HG03442 (cell line): Measurements from ENCODE around the gene JARID2.
"Not testable (repeated sequence)": the region's sequence is repeated elsewhere in the genome, so short reads cannot be mapped to it uniquely, and the experiment has no call there.

Experiments
- ATAC-seq: cut with Tn5 transposase; IDR thresholded peaks from one replicate; pipeline ENCODE4 v1.9.1; 2021; ENCODE audit warnings: mild to moderate bottlenecking, moderate library complexity; ENCODE audit not compliant: unreplicated experiment

JARID2 gene

DNA sequence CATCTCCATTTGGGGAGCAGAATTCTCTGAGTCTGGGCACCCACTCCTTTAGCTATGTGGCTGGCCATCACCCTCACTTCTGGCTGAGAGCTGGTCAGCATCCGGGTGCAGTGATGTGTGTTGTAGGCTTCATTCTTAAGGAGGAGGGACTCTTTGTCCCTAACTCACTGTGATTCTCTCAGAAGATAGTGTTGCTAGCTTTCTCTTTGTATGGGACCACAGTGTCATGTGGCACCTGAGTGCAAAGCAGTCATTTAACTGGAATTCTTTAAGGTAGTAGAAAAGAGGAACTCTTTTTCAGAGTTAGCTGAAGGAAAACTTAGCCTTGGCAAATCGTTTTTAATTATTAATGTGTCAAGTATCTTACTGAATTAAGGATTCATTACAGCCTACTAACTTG is 165.9 kb downstream of the JARID2 start:
- ATAC-seq = no peak

DNA sequence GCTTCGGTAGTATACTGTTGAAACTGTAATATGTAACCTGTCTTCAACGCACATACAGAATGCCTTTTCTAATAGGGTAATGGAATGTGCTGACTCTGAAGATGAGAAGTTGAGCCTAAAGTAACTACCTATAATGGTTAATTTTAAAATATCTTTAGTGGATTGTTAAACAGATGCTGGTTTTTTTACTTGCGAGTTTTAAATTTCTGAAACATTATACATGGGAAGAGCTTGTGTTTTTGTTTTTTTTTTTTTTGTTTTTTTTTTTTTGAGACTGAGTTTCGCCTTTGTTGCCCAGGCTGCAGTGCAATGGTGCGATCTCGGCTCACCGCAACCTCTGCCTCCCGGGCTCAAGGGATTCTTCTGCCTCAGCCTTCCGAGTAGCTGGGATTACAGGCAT is 166.9 kb downstream of the JARID2 start:
- no peak for ATAC-seq

DNA sequence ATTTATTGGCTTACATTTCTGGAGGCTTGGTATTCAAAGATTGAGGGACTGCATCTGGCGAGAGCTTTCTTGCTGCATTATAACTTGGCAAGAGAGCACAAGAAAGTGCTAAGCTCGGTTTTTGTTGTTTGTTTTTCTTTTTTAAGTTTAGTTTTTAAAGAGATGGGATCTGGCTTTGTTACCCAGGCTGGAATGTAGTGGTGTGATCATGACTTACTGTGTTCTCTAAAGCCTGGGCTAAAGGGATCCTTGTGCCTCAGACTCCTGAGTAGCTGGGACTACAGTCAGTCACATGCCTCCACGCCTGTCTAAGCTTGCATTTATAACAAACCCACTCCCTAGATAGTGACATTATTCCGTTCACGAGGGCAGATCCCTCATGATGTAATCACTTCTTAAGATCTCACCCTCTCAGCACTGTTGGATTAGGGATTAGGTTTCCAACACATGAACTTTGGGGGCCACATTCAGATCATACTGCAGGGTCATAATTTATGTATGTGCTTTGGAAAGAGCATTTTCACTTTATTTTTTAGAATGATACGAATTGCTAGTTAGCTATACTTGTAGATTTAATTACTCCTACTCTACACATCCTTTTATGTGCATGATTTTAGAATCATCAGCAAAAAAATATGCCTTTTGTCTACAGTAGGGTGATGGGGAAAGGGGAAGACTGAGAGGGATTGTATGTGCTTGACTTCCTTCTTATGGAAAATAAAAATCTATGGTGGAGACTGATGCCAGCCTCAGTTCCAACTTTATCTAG is 167.8 kb downstream of the JARID2 start:
- ATAC-seq = no peak

DNA sequence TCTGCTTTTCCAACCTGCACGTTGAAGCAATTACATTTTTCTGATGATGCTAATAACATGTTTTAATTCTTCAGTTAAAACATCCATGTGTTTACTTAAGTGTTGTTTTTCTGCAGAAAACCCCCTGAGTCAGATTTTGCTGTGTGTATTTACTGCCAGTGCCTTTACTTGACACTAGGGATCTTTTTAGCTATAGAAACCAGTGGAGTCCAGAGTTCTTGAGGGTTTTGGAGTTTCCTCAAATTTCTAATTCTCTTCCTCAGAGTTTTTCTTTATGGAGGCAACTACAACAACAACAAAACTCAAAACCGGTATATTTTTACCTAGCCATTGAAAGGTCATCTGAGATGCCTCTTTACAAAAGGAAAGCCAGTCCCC is 168.4 kb downstream of the JARID2 start:
- no peak for ATAC-seq

DNA sequence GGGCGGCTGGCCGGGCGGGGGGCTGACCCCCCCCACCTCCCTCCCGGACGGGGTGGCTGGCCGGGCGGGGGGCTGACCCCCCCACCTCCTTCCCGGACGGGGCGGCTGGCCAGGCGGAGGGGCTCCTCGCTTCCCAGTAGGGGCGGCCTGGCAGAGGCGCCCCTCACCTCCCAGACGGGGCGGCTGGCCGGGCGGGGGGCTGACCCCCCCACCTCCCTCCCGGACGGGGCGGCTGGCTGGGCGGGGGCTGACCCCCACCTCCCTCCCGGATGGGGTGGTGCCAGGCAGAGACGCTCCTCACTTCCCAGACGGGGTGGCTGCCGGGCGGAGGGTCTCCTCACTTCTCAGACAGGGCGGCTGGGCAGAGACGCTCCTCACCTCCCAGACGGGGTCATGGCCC is 169.8 kb downstream of the JARID2 start:
- not testable (repeated sequence) for ATAC-seq

DNA sequence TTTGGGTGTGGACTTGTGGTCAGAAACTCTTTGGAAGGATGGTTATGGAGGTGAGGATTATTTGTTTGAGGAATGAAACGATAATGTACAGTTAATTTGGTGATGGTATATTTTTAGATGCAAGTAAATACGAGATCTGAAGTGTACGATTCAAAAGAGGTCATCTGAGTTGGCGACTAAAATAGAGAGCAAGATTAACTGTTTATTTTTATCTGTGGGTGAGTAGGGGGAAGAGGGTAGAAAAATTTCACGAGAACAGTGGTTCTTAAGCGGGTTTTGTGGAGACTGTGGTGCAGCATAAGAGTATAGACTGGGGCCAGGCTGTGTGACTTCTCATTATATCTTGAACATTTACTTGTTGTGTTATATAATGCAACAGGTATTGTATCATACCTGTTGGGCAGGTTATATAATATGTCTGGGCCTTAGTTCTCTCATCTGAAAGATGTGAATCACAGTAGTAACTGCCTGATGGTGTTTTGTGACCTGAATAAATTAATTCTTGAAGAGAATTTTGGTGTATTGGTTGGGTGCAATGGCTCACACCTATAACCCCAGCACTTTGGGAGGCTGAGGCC is 171.2 kb downstream of the JARID2 start:
- ATAC-seq = no peak

DNA sequence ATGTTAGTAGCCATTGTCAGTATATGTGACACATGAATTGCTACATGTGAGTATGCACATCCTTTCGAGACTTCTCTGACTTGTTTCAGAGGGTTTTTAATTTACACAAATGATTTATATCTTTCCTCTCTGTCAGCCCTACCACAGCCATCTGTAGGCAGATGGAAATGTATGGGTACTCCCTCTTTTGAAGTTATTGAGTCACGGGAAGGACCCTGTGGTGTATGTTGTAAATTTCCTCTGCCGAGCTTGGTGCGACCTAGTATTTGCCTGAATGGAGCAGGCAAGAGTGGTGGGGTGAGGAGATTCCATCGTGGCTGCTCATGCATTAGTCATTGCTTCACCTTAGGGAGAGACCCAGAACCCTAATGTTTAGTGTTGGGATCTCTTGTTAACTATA is 171.9 kb downstream of the JARID2 start:
- no peak for ATAC-seq

DNA sequence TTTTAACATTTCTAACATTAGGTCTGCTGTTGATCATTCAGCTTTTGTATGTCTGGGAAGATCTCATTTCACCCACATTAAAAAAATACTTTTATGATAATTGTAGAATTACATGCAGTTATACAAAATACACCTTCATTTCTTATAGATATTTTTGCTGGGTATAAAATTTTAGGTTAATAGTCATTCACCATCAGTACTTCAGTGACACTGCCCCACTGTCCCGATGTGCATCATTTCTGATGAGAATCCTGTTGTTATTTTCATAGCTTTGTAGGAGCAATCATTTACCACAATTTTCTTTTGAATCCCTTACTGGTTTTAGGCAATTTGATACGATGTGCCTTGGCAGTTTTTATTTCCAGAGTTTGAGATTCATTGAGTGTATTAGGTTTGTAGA is 173.6 kb downstream of the JARID2 start:
- no peak for ATAC-seq

DNA sequence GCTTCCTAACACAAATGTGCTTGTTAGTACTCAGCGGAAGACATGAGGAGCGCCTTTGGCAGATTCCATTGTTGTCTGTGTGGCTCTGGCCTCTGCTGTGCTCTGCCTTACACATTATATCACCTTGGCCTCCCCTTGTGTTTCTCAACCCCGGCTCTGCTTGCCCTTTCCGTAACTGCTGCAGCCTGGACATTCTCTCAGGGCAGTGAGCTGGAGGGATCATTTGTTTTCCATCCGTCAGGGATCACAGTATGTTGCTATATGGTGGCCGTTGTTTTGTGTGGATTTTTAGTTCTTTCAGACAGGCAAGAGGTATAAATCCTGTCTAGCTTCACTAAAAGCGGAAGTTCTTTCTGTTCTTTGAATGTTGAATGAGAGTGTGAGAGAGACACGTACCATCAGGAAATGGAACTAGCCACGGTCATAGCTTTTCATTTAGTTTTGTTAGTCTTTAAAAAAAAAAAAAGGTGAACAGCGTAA is 175.1 kb downstream of the JARID2 start:
- peak; percentile 66 for ATAC-seq

DNA sequence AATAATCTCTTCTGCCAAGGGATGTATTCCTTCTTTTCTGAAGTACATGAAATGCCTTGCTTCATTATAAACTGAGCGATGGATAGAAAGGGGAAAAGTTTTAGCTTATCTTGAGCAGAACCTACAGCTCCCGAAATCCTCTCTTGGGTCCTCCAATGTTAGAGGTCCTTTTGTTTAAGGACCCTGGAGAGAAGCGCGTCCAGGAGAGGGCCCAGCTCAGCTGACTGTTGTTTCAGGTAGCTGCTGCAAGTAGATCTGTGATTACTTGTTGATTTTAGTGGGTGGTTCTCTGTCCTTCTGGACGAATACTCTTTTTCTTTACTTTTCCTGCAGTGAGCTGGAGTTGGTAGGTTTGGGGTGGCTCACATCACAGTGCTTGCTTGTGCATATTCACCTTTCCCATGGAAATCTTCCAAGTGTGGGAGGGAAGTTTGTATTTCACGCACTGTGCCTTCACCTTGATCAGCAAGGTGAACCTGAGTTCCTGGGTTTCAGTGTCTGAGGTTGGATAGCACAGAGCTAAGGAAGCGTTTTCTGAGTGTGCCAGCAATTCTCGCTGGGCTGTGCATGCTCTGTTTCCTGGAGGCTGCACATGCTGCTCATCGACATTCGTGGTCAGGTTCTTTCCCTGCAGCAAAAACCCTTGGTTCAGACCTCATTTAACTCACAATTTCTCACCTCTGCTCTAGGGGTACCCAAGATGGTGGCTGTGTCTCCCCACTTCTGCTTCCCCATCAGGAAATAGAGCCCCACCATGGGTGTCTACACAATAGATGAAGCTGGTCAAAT is 176.3 kb downstream of the JARID2 start:
- ATAC-seq = peak; percentile 58

DNA sequence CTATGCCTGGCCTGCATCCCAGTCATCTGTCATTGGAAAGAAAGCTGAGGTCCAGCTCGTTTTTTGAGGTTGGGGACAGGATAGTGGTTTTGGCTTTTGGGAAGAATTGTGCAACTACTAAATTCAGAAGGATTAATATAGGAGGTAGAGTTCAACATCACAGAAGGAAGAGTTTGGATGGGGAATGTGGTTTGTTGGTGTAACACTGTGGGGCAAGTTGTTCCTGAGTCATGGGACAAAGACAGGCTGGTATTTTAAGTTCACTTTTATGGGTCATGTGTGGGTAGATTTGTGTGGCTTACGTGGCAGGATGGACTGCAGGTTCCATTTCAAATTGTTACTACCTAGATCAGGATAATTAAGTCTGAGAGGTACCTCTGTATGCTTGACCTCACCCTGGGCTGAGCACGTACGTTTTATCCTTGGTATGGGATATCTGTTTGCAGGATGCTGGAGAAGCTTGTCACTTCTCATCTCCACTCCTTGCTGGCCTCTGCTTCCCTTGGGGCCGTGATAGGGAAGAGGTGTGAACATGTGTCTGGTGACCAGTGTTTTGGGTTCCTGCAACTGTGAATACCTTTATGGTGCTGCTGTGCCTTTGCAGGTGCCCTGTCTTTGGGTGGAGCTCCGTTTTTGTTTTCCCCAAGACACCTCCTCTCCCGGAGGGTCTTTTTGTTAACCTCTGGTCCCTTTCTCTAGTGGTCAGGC is 177.6 kb downstream of the JARID2 start:
- no peak for ATAC-seq

DNA sequence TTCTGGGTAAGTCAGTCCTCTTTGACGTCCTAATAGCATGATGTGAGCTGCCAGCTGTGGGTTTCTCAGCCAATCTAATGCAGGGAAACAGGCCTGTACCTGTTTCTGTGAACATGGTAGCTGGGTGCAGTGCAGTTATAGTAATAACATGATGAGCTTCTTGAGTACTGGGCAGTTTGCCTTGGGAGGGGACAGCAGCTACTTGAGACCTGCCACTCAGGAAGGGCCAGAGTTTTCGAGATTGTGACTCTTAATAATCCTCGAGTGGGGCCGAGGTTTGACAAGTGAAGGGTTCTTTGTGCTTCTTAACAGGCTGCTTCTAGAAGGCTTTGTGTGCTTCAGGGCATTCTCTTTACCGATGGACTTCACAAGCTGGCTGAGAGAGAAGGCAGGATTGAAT is 180.1 kb downstream of the JARID2 start:
- no peak for ATAC-seq

DNA sequence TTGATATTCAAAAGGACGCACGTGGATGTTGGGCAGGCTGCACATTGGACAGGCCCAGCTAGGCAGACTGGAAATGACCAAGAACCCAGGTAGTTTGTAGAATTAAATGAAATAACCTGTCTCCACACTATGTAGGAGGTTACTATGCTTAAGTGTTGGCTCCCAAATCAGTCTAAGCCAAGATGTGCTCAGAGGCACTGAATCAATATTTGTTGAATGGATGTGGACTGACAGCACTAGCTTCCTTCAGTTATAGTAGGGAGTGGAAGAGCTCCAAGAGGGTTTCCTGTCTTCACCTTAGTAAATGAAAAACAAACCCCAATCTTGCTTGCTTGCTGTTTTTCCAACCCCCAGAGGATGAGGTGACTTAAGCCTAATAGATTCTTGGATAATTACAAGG is 180.5 kb downstream of the JARID2 start:
- no peak for ATAC-seq

DNA sequence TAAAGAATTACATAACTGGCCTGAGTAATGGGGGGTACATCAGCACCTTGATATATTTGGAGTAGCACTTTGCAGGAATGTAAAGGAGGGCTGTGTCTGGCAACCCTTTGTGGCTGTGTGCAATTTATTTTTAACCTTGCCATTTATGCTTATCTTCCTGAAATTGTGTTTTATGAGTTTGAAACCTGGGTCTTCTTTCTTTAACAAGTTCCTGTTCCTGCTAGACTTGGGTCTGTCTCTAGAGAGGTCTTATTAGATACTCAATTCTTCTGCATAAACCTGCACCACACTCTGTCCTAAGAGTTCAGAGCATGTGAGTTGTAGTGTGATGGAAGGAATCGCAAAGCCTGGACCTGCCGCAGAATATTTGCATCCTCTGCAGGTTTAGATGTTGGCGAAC is 181.0 kb downstream of the JARID2 start:
- no peak for ATAC-seq

DNA sequence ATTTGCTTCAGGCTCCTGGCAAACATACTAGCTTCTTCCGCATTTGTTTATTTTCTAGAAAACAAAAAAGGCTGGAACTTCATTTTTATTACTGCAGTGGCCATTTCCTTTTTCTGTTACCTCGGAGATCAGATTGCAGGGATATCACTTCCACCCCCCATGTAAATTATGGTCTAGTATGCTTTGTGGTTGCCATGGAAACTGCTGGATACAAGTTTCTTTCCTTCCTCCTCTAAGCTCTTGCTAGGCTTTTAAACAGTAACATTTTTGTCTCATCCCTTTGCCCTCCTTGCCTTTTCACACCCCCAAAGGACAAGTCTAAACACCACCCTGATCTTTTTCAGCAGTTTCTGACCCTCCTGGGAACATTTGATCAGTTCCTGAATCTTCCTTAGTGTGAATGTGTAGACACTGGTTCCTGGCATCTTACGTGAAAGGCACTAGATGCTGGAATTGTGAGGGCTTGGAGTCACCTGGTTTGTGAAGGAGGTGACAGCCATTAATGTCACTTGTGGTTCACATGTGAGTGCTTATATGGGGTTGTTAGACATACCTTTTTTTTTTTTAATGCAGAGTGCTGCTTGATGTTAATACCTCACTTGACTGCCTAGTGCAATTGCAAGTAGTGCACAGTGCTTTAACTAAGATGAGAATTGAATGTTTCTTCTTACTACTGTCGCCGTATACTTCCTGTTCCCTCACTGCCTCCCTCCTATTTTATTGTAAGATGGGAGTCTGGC is 181.6 kb downstream of the JARID2 start:
- no peak for ATAC-seq

DNA sequence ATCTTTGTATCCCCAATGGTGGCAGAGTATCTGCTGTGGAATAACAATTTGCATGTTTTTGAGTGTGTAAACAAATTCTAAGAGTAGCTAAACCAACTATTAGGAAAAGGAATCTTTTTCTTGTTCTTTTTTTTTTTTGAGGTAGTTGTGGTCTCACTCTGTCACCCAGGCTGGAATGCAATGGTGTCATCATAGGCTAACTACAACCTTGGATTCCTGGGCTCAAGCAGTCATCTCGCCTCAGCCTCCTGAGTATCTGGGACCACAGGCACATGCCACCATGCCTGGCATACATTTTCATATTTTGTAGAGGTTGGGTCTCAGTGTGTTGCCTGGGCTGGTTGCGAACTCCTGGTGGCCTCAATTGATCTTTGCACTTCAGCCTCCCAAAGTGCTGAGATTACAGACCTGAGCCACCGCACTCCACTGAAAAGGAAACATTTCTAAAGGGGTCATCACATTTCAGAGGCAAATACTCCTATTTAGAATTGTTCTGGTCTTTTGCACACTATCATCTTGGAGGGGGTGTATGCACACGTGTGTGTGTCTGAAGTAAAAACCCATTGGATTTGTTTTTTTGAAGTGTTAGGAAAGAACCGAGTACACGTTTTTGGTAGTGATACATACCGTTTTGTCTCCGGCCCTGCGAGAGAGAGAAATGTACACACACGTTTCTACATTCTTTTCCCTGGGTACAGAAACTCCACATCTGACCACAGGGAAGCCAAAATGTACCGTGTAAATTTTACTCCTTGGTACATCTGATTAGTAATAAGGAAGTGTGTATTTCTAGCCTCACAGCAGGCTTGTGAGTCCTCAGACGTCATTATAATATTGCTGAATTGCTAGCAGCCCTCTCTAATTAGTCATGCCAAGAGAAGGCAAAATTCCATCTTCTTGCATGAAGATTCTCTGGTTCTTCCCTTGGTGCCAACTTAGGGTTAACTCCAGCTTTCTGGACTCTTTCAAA is 183.6 kb downstream of the JARID2 start:
- no peak for ATAC-seq

DNA sequence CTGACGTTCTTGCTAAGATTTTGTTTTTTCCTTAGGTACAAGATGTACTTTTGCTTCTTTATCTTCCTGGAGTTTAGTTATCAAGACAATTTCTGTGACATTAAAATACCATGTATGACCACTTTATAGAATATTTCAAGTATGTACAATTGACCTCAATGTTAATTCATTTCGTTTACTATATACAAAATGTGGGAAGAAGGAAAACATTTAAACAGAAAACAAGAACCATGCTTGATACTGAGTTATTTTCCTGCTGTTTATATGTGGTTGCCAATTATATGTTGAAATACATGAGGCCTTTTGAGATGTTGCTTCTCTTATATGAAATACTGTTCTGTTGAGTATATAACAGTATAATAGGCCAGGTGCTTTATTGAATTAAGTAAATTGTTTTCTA is 184.3 kb downstream of the JARID2 start:
- ATAC-seq = no peak

DNA sequence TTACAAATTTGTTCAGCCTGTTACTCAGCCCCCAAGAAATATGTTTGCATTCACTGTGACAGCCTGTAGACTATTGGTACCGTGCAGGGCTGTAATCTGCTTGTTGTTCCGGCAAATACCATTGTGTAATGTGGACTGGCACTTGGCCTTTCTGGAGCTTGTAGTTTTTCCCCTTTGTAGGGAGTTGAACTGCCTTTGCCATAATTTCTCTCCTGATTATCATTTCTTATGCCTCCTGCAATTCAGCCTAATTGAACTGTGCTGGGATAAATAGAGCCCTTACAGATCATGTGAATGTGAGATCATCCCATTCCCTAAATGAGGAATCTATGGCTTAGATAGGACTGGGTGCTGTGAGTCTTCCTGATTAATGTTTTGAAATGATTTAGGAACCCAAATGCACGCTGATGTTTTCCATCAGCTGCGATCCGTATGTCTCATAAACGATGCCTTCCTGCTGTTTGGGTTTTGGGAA is 185.1 kb downstream of the JARID2 start:
- ATAC-seq = no peak

DNA sequence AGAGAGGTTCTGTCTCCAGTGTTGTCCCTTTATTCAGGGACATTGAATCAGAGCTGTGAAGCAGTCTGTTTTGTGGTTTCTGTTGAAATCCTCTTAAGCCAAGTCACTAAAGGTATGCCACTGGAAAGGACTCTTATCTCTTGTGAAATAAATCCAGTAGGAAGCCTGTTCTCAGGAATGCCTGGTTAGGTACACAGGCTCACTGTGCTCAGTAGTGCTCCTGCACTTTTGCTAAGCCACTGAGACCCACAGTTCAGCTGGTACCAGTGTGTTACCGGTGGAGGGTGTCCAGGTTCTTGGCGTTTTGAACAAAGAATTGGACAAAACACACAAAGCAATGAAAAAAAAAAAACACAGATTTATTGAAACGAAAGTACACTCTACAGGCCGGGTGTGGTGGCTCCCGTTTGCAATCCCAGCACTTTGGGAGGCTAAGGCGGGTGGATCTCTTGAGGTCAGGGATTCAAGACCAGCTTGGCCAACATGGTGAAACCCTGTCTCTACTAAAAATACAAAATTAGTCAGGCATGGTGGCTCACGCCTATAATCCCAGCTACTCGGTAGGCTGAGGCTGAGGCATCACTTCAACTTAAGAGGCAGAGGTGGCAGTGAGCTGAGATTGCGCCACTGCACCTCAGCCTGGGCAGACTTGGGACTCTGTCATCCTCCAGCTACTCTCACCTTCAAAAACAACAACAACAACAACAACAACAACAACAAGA is 186.1 kb downstream of the JARID2 start:
- ATAC-seq = no peak
